DMS114 treated with DMSO at 0.1 percent for 48 hours (cell line): ENCODE measurements around the gene SPA17.

Experiments
- DNase-seq: peaks from one replicate; lab custom pipeline; 2025; ENCODE audit not compliant: unreplicated experiment; lab: John Stamatoyannopoulos, UW

The SPA17 gene

GRCh38 chr11:124722176-124722575 is 48.5 kb downstream of the SPA17 start:
- no peak for DNase-seq

- no peak for DNase-seq
Measured at GRCh38 chr11:124724979-124725718, 51.4 kb downstream of the SPA17 start.

- no peak for DNase-seq
Measured at GRCh38 chr11:124725719-124726105, 52.0 kb downstream of the SPA17 start.

- no peak for DNase-seq
Measured at GRCh38 chr11:124727474-124727873, 53.8 kb downstream of the SPA17 start.

GRCh38 chr11:124728134-124728533 is 54.4 kb downstream of the SPA17 start:
- no peak for DNase-seq

- no peak for DNase-seq
Measured at GRCh38 chr11:124729571-124729970, 55.9 kb downstream of the SPA17 start.

- no peak for DNase-seq
Measured at GRCh38 chr11:124732230-124732629, 58.5 kb downstream of the SPA17 start.

- no peak for DNase-seq
Measured at GRCh38 chr11:124736736-124737135, 63.0 kb downstream of the SPA17 start.

- no peak for DNase-seq
Measured at GRCh38 chr11:124737638-124738305, 64.1 kb downstream of the SPA17 start.

- DNase-seq, result no peak
Measured at GRCh38 chr11:124738713-124739478, 65.2 kb downstream of the SPA17 start.

GRCh38 chr11:124739479-124740276 is 66.0 kb downstream of the SPA17 start, which contains the start of gene NRGN:
NRGN (plus strand) TSS chr11:124739942; CDS start chr11:124740085, 143 bp downstream.
- DNase-seq, result peak; percentile 57

- no peak for DNase-seq
Measured at GRCh38 chr11:124740277-124740882, 66.7 kb downstream of the SPA17 start.

- no peak for DNase-seq
Measured at GRCh38 chr11:124742555-124742954, 68.9 kb downstream of the SPA17 start.

GRCh38 chr11:124743050-124743449 is 69.3 kb downstream of the SPA17 start:
- no peak for DNase-seq

GRCh38 chr11:124745270-124745834 is 71.6 kb downstream of the SPA17 start:
- DNase-seq, result no peak

- DNase-seq, result no peak
Measured at GRCh38 chr11:124745835-124746620, 72.3 kb downstream of the SPA17 start.

GRCh38 chr11:124746621-124747243 is 73.0 kb downstream of the SPA17 start:
- no peak for DNase-seq
